ENCODE data around the gene DHRS7B. TPM values are rescaled to one million over a fixed set of nuclear protein-coding genes. Genes with fewer than 3 reads are reported as not detected.

DHRS7B gene
- total and polyA plus RNA-seq, 2 of the 13 experiments (the other 11 are each of a cell fraction or from before 2014, with no cell fraction given): 20.0 to 35.8 TPM

DNA sequence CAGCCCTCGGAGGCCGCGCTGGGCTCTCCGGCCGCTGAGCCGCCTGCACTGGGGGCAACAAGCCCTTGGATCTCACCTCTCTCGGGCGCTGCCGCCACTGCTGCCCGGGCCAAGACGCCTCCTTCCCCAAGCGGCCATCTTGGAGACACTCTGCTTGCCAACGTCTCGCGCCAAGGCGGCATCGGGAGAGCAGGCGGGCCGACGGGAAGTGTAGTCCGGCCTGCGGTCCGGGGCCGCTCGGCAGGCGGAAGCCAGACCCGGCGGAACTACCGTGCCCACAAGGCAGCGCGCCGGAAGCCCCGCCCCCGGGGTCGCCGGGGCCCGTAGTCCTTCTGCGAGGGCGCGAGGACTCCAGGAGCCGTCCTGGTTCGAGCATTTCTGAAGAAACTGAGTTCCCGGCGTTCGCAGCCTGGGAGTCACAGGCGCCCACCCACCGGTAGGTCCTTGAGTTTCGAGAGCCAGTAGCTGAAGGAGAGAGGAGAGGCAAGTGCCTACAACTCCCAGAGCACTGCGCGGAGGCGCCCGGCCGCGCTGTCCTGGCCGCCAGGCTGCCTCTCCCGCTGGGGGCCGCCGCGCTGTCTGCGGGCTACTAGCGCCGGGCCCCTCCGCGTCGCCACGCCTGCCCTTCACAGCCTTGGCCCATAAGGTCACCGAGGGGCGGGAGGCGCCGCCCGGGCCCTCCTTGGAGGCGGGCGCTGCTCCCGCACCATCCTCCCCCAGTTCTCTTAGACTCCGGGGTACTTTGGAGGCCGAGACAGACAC is 87.4 kb downstream of the DHRS7B start, which contains the start of gene TMEM11 (continued):
- TF ChIP-seq, protein P1, sequence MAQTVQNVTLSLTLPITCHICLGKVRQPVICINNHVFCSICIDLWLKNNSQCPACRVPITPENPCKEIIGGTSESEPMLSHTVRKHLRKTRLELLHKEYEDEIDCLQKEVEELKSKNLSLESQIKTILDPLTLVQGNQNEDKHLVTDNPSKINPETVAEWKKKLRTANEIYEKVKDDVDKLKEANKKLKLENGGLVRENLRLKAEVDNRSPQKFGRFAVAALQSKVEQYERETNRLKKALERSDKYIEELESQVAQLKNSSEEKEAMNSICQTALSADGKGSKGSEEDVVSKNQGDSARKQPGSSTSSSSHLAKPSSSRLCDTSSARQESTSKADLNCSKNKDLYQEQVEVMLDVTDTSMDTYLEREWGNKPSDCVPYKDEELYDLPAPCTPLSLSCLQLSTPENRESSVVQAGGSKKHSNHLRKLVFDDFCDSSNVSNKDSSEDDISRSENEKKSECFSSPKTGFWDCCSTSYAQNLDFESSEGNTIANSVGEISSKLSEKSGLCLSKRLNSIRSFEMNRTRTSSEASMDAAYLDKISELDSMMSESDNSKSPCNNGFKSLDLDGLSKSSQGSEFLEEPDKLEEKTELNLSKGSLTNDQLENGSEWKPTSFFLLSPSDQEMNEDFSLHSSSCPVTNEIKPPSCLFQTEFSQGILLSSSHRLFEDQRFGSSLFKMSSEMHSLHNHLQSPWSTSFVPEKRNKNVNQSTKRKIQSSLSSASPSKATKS (CRISPR knock-in tag; IDR thresholded peaks at IDR 0.05): no peak; the same call in 1 of the 2 replicates
- TF ChIP-seq ATAD3A (CRISPR knock-in tag; IDR thresholded peaks at IDR 0.05) (no peak), ZBTB3 (CRISPR knock-in tag; IDR thresholded peaks at IDR 0.05; ENCODE audit: borderline replicate concordance, low read depth) (no peak), ZNF143 (CRISPR knock-in tag; IDR thresholded peaks at IDR 0.05) (peak; percentile 99), SP4 (CRISPR knock-in tag; IDR thresholded peaks at IDR 0.05) (peak; percentile 86), ZKSCAN8 (CRISPR knock-in tag; IDR thresholded peaks at IDR 0.05; ENCODE audit: borderline replicate concordance) (no peak), PHF8 (CRISPR knock-in tag; IDR thresholded peaks at IDR 0.05) (peak; percentile 91), ZNF768 (CRISPR knock-in tag; IDR thresholded peaks at IDR 0.05) (no peak; the same call in 1 of the 2 replicates), SUZ12 (IDR thresholded peaks at IDR 0.05; ENCODE audit: low read depth, low read length) (peak; percentile 92), ZNF737 (CRISPR knock-in tag; IDR thresholded peaks at IDR 0.05; ENCODE audit: borderline replicate concordance) (no peak; the same call in 1 of the 2 replicates), ZNF652 (CRISPR knock-in tag; IDR thresholded peaks at IDR 0.05; ENCODE audit: borderline replicate concordance, low read depth) (no peak), ZNF451 (CRISPR knock-in tag; IDR thresholded peaks at IDR 0.05) (peak; percentile 71; the same call in 1 of the 2 replicates), ONECUT2 (CRISPR knock-in tag; IDR thresholded peaks at IDR 0.05) (no peak)
- TF ChIP-seq, protein P2, sequence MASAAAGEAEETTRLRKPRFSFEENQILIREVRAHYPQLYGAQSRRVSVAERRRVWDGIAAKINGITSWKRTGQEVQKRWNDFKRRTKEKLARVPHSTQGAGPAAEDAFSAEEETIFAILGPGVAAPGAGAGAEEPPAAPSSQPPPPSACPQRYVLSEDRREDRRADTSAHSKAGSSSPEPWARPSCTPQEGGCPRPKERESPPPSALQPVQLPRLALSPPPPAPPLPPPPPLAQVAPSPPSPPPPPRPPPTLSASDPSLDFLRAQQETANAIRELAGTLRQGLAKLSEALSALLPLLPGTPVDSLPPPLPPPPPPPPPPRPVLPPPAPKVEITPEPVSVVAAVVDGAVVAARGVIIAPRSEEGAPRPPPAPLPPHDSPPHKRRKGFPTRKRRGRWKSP (CRISPR knock-in tag; IDR thresholded peaks at IDR 0.05): no peak
- TF ChIP-seq, protein P3, sequence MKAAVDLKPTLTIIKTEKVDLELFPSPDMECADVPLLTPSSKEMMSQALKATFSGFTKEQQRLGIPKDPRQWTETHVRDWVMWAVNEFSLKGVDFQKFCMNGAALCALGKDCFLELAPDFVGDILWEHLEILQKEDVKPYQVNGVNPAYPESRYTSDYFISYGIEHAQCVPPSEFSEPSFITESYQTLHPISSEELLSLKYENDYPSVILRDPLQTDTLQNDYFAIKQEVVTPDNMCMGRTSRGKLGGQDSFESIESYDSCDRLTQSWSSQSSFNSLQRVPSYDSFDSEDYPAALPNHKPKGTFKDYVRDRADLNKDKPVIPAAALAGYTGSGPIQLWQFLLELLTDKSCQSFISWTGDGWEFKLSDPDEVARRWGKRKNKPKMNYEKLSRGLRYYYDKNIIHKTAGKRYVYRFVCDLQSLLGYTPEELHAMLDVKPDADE (CRISPR knock-in tag; IDR thresholded peaks at IDR 0.05): no peak
- TF ChIP-seq, protein P4, sequence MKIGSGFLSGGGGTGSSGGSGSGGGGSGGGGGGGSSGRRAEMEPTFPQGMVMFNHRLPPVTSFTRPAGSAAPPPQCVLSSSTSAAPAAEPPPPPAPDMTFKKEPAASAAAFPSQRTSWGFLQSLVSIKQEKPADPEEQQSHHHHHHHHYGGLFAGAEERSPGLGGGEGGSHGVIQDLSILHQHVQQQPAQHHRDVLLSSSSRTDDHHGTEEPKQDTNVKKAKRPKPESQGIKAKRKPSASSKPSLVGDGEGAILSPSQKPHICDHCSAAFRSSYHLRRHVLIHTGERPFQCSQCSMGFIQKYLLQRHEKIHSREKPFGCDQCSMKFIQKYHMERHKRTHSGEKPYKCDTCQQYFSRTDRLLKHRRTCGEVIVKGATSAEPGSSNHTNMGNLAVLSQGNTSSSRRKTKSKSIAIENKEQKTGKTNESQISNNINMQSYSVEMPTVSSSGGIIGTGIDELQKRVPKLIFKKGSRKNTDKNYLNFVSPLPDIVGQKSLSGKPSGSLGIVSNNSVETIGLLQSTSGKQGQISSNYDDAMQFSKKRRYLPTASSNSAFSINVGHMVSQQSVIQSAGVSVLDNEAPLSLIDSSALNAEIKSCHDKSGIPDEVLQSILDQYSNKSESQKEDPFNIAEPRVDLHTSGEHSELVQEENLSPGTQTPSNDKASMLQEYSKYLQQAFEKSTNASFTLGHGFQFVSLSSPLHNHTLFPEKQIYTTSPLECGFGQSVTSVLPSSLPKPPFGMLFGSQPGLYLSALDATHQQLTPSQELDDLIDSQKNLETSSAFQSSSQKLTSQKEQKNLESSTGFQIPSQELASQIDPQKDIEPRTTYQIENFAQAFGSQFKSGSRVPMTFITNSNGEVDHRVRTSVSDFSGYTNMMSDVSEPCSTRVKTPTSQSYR (CRISPR knock-in tag; IDR thresholded peaks at IDR 0.05; ENCODE audit: borderline replicate concordance): no peak
- TF ChIP-seq, protein P5, sequence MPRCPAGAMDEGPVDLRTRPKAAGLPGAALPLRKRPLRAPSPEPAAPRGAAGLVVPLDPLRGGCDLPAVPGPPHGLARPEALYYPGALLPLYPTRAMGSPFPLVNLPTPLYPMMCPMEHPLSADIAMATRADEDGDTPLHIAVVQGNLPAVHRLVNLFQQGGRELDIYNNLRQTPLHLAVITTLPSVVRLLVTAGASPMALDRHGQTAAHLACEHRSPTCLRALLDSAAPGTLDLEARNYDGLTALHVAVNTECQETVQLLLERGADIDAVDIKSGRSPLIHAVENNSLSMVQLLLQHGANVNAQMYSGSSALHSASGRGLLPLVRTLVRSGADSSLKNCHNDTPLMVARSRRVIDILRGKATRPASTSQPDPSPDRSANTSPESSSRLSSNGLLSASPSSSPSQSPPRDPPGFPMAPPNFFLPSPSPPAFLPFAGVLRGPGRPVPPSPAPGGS (CRISPR knock-in tag; IDR thresholded peaks at IDR 0.05): no peak
